GM18861 (cell line): ENCODE results near the gene ESRRB.
"Not testable (repeated sequence)": the region's sequence is repeated elsewhere in the genome, so short reads cannot be mapped to it uniquely, and the experiment has no call there.

Experiments
- ATAC-seq: cut with Tn5 transposase; IDR thresholded peaks from one replicate; pipeline ENCODE4 v1.9.1; 2021; ENCODE audit not compliant: unreplicated experiment

The ESRRB gene

DNA sequence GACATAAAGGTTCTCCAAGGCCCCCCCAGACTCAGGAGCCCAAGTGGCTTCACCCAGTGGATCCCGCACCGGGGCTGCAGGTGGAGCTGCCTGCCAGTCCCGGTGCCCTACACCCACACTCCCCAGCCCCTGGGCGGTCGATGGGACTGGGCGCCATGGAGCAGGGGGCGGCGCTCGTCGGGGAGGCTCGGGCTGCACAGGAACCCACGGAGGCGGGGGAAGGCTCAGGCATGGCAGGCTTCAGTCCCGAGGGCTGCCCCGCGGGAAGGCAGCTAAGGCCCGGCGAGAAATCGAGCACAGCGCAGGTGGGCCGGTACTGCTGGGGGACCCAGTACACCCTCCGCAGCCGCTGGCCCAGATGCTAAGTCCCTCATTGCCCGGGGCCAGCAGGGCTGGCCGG lies 160.7 kb downstream of the ESRRB start:
- not testable (repeated sequence) for ATAC-seq

- no peak for ATAC-seq
These were observed 162.1 kb downstream of the ESRRB start for GRCh38 chr14:76537906-76538647.

GRCh38 chr14:76538648-76539008 lies 162.7 kb downstream of the ESRRB start:
- no peak for ATAC-seq

GRCh38 chr14:76539130-76539529 lies 163.2 kb downstream of the ESRRB start:
- no peak for ATAC-seq

GRCh38 chr14:76541594-76542219 lies 165.8 kb downstream of the ESRRB start:
- no peak for ATAC-seq

DNA sequence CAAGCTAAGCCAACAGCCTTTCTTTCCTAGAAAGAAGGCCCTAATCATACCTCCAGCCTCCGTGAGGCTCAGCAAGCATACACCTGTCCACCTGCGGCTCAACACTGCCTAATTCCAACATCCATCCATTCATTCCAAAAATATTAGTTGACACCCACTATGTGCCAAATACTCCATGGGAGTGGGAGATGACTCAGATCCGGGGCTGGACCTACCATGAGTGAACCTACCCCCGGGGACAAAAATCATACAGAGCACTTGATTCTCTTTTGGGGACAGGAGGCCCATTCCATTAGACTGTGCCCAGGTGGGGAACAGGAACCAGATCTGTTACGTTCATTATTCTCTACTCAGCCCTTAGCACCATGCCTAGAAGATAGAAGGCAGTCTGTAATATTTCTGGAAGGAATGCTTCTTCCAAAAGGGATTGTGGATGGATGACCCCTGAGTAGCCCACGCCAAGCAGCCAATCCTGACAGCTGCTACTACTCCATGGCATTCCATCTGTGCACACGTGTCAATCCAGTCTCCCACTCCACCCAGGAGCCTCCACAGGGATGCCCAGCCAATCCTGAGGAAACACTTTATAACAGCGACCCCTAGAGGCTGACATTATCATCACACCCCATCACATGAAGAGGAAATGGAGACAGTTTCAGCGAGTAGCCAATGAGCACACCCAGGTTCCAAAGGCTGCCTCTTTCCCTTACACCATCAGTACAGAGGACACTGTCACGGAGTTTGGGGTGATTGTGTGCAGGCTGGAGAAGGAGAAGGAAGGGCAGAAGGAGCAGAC lies 170.7 kb downstream of the ESRRB start:
- ATAC-seq: no peak

GRCh38 chr14:76547831-76548230 lies 171.9 kb downstream of the ESRRB start:
- ATAC-seq: no peak

DNA sequence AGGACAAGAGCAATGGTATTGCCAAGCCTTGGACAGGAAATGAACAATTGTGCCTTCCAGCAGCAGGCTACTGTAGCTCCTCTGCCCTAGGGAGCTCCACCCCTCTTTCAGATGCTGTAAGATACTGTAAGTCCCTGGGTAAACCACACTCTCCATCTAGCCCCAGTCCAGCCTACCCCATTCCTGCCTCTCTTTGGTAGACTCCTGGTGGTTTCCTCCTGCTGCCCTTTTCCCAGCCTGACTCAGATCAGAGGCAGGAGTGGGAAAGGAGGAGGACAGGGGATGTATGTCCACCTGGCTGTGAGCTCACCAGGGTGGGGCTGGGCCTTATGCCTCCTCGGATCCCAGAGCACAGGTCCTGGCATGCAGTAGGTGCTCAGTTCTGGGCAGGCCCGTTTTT lies 174.6 kb downstream of the ESRRB start:
- ATAC-seq: no peak

DNA sequence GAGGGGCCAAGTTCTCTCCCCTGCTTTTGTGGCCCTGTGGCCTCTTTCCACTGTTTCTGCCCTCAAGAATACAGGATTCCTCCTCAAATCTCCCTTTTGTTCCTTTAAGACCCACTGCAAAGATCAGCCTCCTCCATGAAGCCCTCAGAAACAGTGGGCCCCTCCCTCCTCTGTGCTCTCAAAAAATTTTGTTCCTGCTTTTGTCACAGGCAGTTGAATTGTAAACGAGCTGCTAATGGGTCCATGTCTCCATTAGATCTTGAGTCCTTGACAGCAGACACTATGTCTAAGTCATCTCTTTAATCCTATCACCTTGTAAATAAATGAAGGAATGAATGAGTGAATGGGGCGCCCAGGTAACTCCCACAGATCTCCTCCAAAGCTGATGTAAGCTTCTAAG lies 175.2 kb downstream of the ESRRB start:
- no peak for ATAC-seq
